Measurements from ENCODE around the gene LCNL1. TPM values are rescaled to one million over a fixed set of nuclear protein-coding genes. Genes with fewer than 3 reads are reported as not detected.

The LCNL1 gene
- total RNA-seq, 2 experiments from 2014 or later: 0.48 to 0.67 TPM

- Mint-ChIP-seq H3K27me3 (no peaks in the 10 kb centered on the region), H3K4me1 (peaks cover 11% of the 10 kb centered on the region), H3K4me3 (peak overlapping the region; percentile 77), H3K9me3 (no peaks in the 10 kb centered on the region), H3K27ac (peak overlapping the region; percentile 84), H3K36me3 (ENCODE audit: low read depth) (peaks cover 10% of the 10 kb centered on the region)
- POLR2A ChIA-PET: no interaction called here
- CTCF ChIA-PET: interaction anchor here (0.6 to 2.7 kb wide), 18 partner anchors 17 to 193 kb away, joined by 3 to 9 read pairs (median 3); partner anchors contain the start of gene AJM1
- DNase-seq: peak; percentile 36
These were observed 39.2 kb upstream of the LCNL1 start for GRCh38 chr9:136943291-136944211.

- DNase-seq: no peak
- CTCF ChIA-PET: interaction anchor here (0.6 to 2.7 kb wide), 20 partner anchors 18 to 194 kb away, joined by 3 to 9 read pairs (median 3); partner anchors contain the start of gene AJM1
- Mint-ChIP-seq H3K4me1 (peaks cover 11% of the 10 kb centered on the region), H3K27ac (no peak overlapping the region), H3K27me3 (no peaks in the 10 kb centered on the region), H3K36me3 (ENCODE audit: low read depth) (peaks cover 6% of the 10 kb centered on the region), H3K4me3 (peak overlapping the region; percentile 77), H3K9me3 (no peaks in the 10 kb centered on the region)
- POLR2A ChIA-PET: no interaction called here
These were observed 38.6 kb upstream of the LCNL1 start for GRCh38 chr9:136944212-136944518.

- Mint-ChIP-seq H3K9me3 (no peaks in the 10 kb centered on the region), H3K27me3 (no peaks in the 10 kb centered on the region), H3K4me3 (peak within 1 kb of the TSS; percentile 77), H3K36me3 (ENCODE audit: low read depth) (peaks cover 5% of the 10 kb centered on the region), H3K27ac (peak within 1 kb of the TSS; percentile 87), H3K4me1 (peaks cover 14% of the 10 kb centered on the region)
- peak; percentile 94 for DNase-seq
- POLR2A ChIA-PET: no interaction called here
- CTCF ChIA-PET: interaction anchor here (0.6 to 2.7 kb wide), 21 partner anchors 10 to 143 kb away, joined by 3 to 9 read pairs (median 3); partner anchors contain the start of genes AJM1 and RABL6
These were observed 38.1 kb upstream of the LCNL1 start, which contains the start of the genes C8G and FBXW5 for GRCh38 chr9:136944519-136945332. Gene C8G (plus strand): TSS chr9:136945243. CDS start chr9:136945321, 78 bp downstream. Gene FBXW5 (minus strand): TSS chr9:136944738. CDS start chr9:136944083, 655 bp downstream.

GRCh38 chr9:136945333-136946227 is 37.2 kb upstream of the LCNL1 start:
- H3K4me3 Mint-ChIP-seq: peak overlapping the region; percentile 67
- no peaks in the 10 kb centered on the region for H3K27me3 Mint-ChIP-seq
- H3K9me3 Mint-ChIP-seq: no peaks in the 10 kb centered on the region
- no peak for DNase-seq
- H3K4me1 Mint-ChIP-seq: peaks cover 19% of the 10 kb centered on the region
- POLR2A ChIA-PET: no interaction called here
- H3K27ac Mint-ChIP-seq: peak overlapping the region; percentile 50
- peaks cover 5% of the 10 kb centered on the region for H3K36me3 Mint-ChIP-seq (ENCODE audit: low read depth)
- CTCF ChIA-PET: interaction anchor here (0.8 to 2.7 kb wide), 11 partner anchors 9 to 143 kb away, joined by 3 to 9 read pairs (median 3); partner anchors contain the start of gene RABL6

- Mint-ChIP-seq H3K9me3 (no peaks in the 10 kb centered on the region), H3K4me3 (no peak overlapping the region), H3K27me3 (no peaks in the 10 kb centered on the region), H3K4me1 (peaks cover 19% of the 10 kb centered on the region), H3K36me3 (ENCODE audit: low read depth) (peaks cover 5% of the 10 kb centered on the region), H3K27ac (no peak overlapping the region)
- no peak for DNase-seq
- CTCF ChIA-PET: interaction anchor here (1.2 to 2.5 kb wide), 3 partner anchors 28 to 139 kb away, joined by 3 to 9 read pairs (median 4); partner anchors contain the start of gene RABL6
- POLR2A ChIA-PET: no interaction called here
These were observed 36.4 kb upstream of the LCNL1 start for GRCh38 chr9:136946228-136947027.

- H3K9me3 Mint-ChIP-seq: no peaks in the 10 kb centered on the region
- peaks cover 1% of the 10 kb centered on the region for H3K36me3 Mint-ChIP-seq (ENCODE audit: low read depth)
- H3K27ac Mint-ChIP-seq: peak overlapping the region; percentile 82
- H3K4me1 Mint-ChIP-seq: peaks cover 19% of the 10 kb centered on the region
- CTCF ChIA-PET: interaction anchor here (0.9 to 1.9 kb wide), 10 partner anchors 13 to 121 kb away, joined by 3 to 13 read pairs (median 4); partner anchors contain the start of gene AJM1
- H3K4me3 Mint-ChIP-seq: no peak overlapping the region
- POLR2A ChIA-PET: no interaction called here
- no peaks in the 10 kb centered on the region for H3K27me3 Mint-ChIP-seq
- DNase-seq: no peak
These were observed 35.5 kb upstream of the LCNL1 start for GRCh38 chr9:136947028-136947891.

- Mint-ChIP-seq H3K9me3 (no peaks in the 10 kb centered on the region), H3K36me3 (ENCODE audit: low read depth) (no peaks in the 10 kb centered on the region), H3K27ac (no peak overlapping the region), H3K4me1 (peaks cover 19% of the 10 kb centered on the region), H3K4me3 (peak overlapping the region; percentile 85), H3K27me3 (no peaks in the 10 kb centered on the region)
- CTCF ChIA-PET: interaction anchor here (0.9 to 1.9 kb wide), 9 partner anchors 12 to 120 kb away, joined by 3 to 13 read pairs (median 4); partner anchors contain the start of gene AJM1
- DNase-seq: no peak
- POLR2A ChIA-PET: no interaction called here
These were observed 34.8 kb upstream of the LCNL1 start for GRCh38 chr9:136947955-136948510.

- Mint-ChIP-seq H3K9me3 (no peaks in the 10 kb centered on the region), H3K27ac (peak overlapping the region; percentile 90), H3K4me3 (peak overlapping the region; percentile 85), H3K4me1 (peaks cover 19% of the 10 kb centered on the region), H3K27me3 (no peaks in the 10 kb centered on the region), H3K36me3 (ENCODE audit: low read depth) (no peaks in the 10 kb centered on the region)
- POLR2A ChIA-PET: no interaction called here
- CTCF ChIA-PET: no interaction called here
- no peak for DNase-seq
These were observed 33.5 kb upstream of the LCNL1 start for GRCh38 chr9:136949239-136949816.

- DNase-seq: peak; percentile 97
- CTCF ChIA-PET: interaction anchor here (2.2 kb wide), 1 partner anchor 85 kb away, joined by 8 read pairs; no protein-coding TSS in a partner anchor
- peak overlapping the region; percentile 94 for H3K27ac Mint-ChIP-seq
- H3K9me3 Mint-ChIP-seq: no peaks in the 10 kb centered on the region
- H3K36me3 Mint-ChIP-seq (ENCODE audit: low read depth): no peaks in the 10 kb centered on the region
- H3K27me3 Mint-ChIP-seq: no peaks in the 10 kb centered on the region
- peak overlapping the region; percentile 85 for H3K4me3 Mint-ChIP-seq
- POLR2A ChIA-PET: interaction anchor here (0.5 kb wide), 1 partner anchor 38 kb away, joined by 7 read pairs; no protein-coding TSS in a partner anchor
- peaks cover 14% of the 10 kb centered on the region for H3K4me1 Mint-ChIP-seq
These were observed 32.8 kb upstream of the LCNL1 start for GRCh38 chr9:136949817-136950655.
